Adipocyte (in vitro differentiated cells): ENCODE data around the gene ARRB1.

Source experiments
- DNase-seq: peaks from one replicate; pipeline ENCODE4 v3.0.0-alpha.2; 2015; ENCODE audit warnings: low read depth
- H3K27me3 ChIP-seq: replicated peaks from 2 replicates; pipeline ENCODE4 v1.7.0; 2013; ENCODE audit warnings: mild to moderate bottlenecking, low read length, moderate library complexity; ENCODE audit not compliant: control insufficient read depth, insufficient read depth
- H3K36me3 ChIP-seq: 2 replicates; pipeline ENCODE4 v1.7.0; 2013; ENCODE audit warnings: low read length, mild to moderate bottlenecking, moderate library complexity; ENCODE audit not compliant: control insufficient read depth, insufficient read depth, severe bottlenecking
- H3K4me1 ChIP-seq: 2 replicates; pipeline ENCODE4 v1.7.0; 2013; ENCODE audit warnings: mild to moderate bottlenecking, low read length, moderate library complexity; ENCODE audit not compliant: control insufficient read depth, insufficient read depth
- H3K4me3 ChIP-seq: 2 replicates; pipeline ENCODE4 v1.7.0; 2013; ENCODE audit warnings: mild to moderate bottlenecking, low read length, moderate library complexity
- H3K9ac ChIP-seq: 2 replicates; pipeline ENCODE4 v1.7.0; 2013; ENCODE audit warnings: mild to moderate bottlenecking, low read length, moderate library complexity
- H3K9me3 ChIP-seq: 2 replicates; pipeline ENCODE4 v1.7.0; 2013; ENCODE audit warnings: mild to moderate bottlenecking, low read length, moderate library complexity; ENCODE audit not compliant: control insufficient read depth

The ARRB1 gene

GRCh38 chr11:75269367-75269660 is 82.1 kb downstream of the ARRB1 start:
- H3K4me3 ChIP-seq = no peak overlapping the region
- H3K27me3 ChIP-seq = no peaks in the 10 kb centered on the region
- no peak for DNase-seq
- H3K9ac ChIP-seq = no peak overlapping the region
- no peaks in the 10 kb centered on the region for H3K9me3 ChIP-seq
- H3K4me1 ChIP-seq = peaks cover 10% of the 10 kb centered on the region
- H3K36me3 ChIP-seq = peaks cover 17% of the 10 kb centered on the region

GRCh38 chr11:75268626-75269366 is 82.7 kb downstream of the ARRB1 start:
- H3K4me3 ChIP-seq = no peak overlapping the region
- peaks cover 14% of the 10 kb centered on the region for H3K36me3 ChIP-seq

GRCh38 chr11:75267171-75267970 is 84.1 kb downstream of the ARRB1 start:
- peaks cover 15% of the 10 kb centered on the region for H3K4me1 ChIP-seq
- no peaks in the 10 kb centered on the region for H3K27me3 ChIP-seq
- no peak overlapping the region for H3K4me3 ChIP-seq
- H3K9me3 ChIP-seq = no peaks in the 10 kb centered on the region
- no peak overlapping the region for H3K9ac ChIP-seq
- H3K36me3 ChIP-seq = peaks cover 11% of the 10 kb centered on the region
- DNase-seq = no peak

More at GRCh38 chr11:75268626-75269366, 82.7 kb downstream of the ARRB1 start:
- Histone ChIP-seq H3K9ac (no peak overlapping the region), H3K9me3 (no peaks in the 10 kb centered on the region), H3K27me3 (no peaks in the 10 kb centered on the region), H3K4me1 (peaks cover 14% of the 10 kb centered on the region)
- DNase-seq = no peak

DNA sequence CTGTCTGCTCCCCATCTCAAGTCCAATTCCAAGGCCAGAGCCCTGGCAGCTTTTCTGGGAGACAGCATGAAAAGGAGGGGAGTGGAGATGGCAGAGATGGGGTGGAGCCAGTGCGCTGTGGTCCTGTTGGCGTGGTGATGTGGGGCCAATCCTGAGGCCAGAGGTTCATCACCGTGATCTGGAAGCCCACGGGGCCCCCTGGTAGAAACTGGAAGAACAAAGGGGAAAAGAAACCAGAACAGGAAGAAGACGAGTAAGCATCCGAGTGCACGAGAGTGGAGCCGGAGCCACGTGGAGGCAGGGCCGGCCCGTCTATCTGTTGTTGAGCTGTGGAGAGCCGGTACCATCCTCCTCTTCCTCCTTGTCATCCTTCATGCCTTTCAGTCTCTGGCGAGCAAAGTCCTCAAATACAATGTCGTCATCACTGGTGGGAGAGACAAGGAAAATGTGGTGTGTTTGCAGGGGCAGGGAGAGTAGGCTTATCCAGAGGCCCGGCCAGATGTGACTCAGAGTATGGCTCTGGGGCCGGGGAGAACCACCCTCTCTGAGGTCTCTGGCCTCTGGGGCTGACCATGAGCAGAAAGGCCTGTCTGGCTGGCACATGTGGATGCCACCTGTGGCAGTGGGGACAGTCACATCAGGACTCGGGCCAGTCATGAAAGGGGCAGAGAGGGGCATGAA is 85.5 kb downstream of the ARRB1 start:
- peaks cover 14% of the 10 kb centered on the region for H3K4me1 ChIP-seq
- no peaks in the 10 kb centered on the region for H3K9me3 ChIP-seq
- peaks cover 6% of the 10 kb centered on the region for H3K27me3 ChIP-seq
- peaks cover 11% of the 10 kb centered on the region for H3K36me3 ChIP-seq
- no peak overlapping the region for H3K4me3 ChIP-seq
- no peak overlapping the region for H3K9ac ChIP-seq
- DNase-seq = no peak

- no peak overlapping the region for H3K4me3 ChIP-seq
- no peak overlapping the region for H3K9ac ChIP-seq
- no peaks in the 10 kb centered on the region for H3K9me3 ChIP-seq
- H3K27me3 ChIP-seq = peaks cover 16% of the 10 kb centered on the region
- peaks cover 9% of the 10 kb centered on the region for H3K4me1 ChIP-seq
- peaks cover 11% of the 10 kb centered on the region for H3K36me3 ChIP-seq
- no peak for DNase-seq
Measured at GRCh38 chr11:75264971-75265370, 86.5 kb downstream of the ARRB1 start.

GRCh38 chr11:75264356-75264755 is 87.1 kb downstream of the ARRB1 start:
- Histone ChIP-seq H3K27me3 (peaks cover 22% of the 10 kb centered on the region), H3K4me1 (peaks cover 9% of the 10 kb centered on the region), H3K9me3 (no peaks in the 10 kb centered on the region), H3K9ac (no peak overlapping the region), H3K4me3 (no peak overlapping the region), H3K36me3 (peaks cover 11% of the 10 kb centered on the region)
- DNase-seq = no peak

- H3K27me3 ChIP-seq = peaks cover 22% of the 10 kb centered on the region
- no peaks in the 10 kb centered on the region for H3K9me3 ChIP-seq
- peaks cover 9% of the 10 kb centered on the region for H3K4me1 ChIP-seq
- H3K36me3 ChIP-seq = peaks cover 11% of the 10 kb centered on the region
- no peak for DNase-seq
- no peak overlapping the region for H3K9ac ChIP-seq
- H3K4me3 ChIP-seq = no peak overlapping the region
Measured at GRCh38 chr11:75263944-75264349, 87.5 kb downstream of the ARRB1 start.

- peaks cover 9% of the 10 kb centered on the region for H3K4me1 ChIP-seq
- no peak for DNase-seq
Measured at GRCh38 chr11:75262961-75263852, 88.3 kb downstream of the ARRB1 start.

DNA sequence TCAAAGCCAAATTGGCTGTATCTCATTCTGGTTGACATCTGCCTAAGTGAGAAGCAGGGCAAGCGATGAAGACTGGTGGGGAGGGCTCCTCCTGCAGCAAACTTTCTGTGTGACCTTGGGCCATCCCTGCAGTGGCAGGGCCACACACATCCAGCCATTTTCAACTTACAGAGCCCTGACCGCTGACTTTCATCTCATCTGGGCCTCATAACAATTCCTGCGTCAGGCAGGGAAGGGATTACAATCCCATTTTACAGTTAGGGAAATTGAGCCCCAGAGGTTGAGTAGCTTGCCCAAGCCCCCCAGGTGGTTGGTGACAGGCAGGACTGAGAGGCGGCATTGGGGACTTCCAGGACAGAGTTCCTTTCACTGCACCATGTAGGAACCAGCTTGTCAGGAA is 89.0 kb downstream of the ARRB1 start:
- H3K27me3 ChIP-seq = peaks cover 22% of the 10 kb centered on the region
- H3K4me3 ChIP-seq = no peak overlapping the region
- H3K36me3 ChIP-seq = peaks cover 7% of the 10 kb centered on the region
- DNase-seq = no peak
- no peaks in the 10 kb centered on the region for H3K9me3 ChIP-seq
- no peak overlapping the region for H3K9ac ChIP-seq
- peaks cover 9% of the 10 kb centered on the region for H3K4me1 ChIP-seq

More at GRCh38 chr11:75262961-75263852, 88.3 kb downstream of the ARRB1 start:
- Histone ChIP-seq H3K9me3 (no peaks in the 10 kb centered on the region), H3K9ac (no peak overlapping the region), H3K36me3 (peaks cover 7% of the 10 kb centered on the region), H3K4me3 (no peak overlapping the region), H3K27me3 (peaks cover 22% of the 10 kb centered on the region)

DNA sequence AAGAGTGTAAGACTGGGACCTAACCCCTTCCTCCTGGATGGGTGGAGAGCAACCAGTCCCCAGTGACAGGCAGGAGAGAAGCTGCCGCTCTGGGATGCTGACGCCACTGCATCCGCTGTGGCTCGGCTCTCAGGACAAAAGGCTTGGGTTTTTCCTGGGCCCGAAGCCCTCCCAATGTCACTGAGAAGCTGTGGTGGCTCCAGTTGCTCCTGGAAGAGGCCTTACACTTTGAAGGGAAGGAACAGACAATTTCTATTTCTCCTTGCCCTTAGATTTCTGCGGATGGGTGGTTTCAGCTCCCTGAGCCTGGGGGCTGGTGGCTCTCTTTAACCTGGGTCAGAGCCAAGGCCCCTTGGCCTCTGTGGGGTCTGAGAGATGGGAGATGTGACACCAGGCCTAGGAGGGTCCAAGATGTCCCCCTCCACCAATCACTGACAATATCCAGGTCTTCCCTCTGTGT is 89.5 kb downstream of the ARRB1 start:
- H3K27me3 ChIP-seq = peaks cover 22% of the 10 kb centered on the region

More for the DNA sequence above, 89.5 kb downstream of the ARRB1 start:
- Histone ChIP-seq H3K4me1 (peaks cover 9% of the 10 kb centered on the region), H3K9me3 (no peaks in the 10 kb centered on the region), H3K9ac (no peak overlapping the region), H3K36me3 (peaks cover 4% of the 10 kb centered on the region), H3K4me3 (no peak overlapping the region)
- DNase-seq = no peak
